GM18909 (cell line): ENCODE measurements around the gene PPP1R37.

ENCODE experiments used
- ATAC-seq: cut with Tn5 transposase; IDR thresholded peaks from one replicate; pipeline ENCODE4 v1.9.1; 2021; ENCODE audit warnings: mild to moderate bottlenecking; ENCODE audit not compliant: unreplicated experiment, poor library complexity

Gene PPP1R37

GRCh38 chr19:45107621-45108150 is 14.7 kb downstream of the PPP1R37 start:
- no peak for ATAC-seq

GRCh38 chr19:45110851-45111266 is 17.9 kb downstream of the PPP1R37 start:
- no peak for ATAC-seq

- ATAC-seq: no peak
Measured at GRCh38 chr19:45112111-45112827, 19.3 kb downstream of the PPP1R37 start.

GRCh38 chr19:45113628-45114027 is 20.6 kb downstream of the PPP1R37 start:
- no peak for ATAC-seq

GRCh38 chr19:45114116-45114515 is 21.1 kb downstream of the PPP1R37 start:
- no peak for ATAC-seq

- ATAC-seq: no peak
Measured at GRCh38 chr19:45115809-45116615, 23.0 kb downstream of the PPP1R37 start.

- ATAC-seq: peak; percentile 38
Measured at GRCh38 chr19:45117167-45117594, 24.2 kb downstream of the PPP1R37 start.

GRCh38 chr19:45117671-45118070 is 24.7 kb downstream of the PPP1R37 start:
- no peak for ATAC-seq

- ATAC-seq: peak; percentile 9
Measured at GRCh38 chr19:45118106-45118505, 25.1 kb downstream of the PPP1R37 start.

- peak; percentile 51 for ATAC-seq
Measured at GRCh38 chr19:45118591-45119355, 25.8 kb downstream of the PPP1R37 start.

- no peak for ATAC-seq
Measured at GRCh38 chr19:45119582-45119981, 26.6 kb downstream of the PPP1R37 start.

GRCh38 chr19:45121827-45122345 is 28.9 kb downstream of the PPP1R37 start:
- no peak for ATAC-seq

- ATAC-seq: no peak
Measured at GRCh38 chr19:45122832-45123231, 29.9 kb downstream of the PPP1R37 start.

- ATAC-seq: no peak
Measured at GRCh38 chr19:45123440-45123850, 30.5 kb downstream of the PPP1R37 start.

GRCh38 chr19:45124021-45124420 is 31.0 kb downstream of the PPP1R37 start:
- ATAC-seq: no peak

- ATAC-seq: no peak
Measured at GRCh38 chr19:45125360-45125759, 32.4 kb downstream of the PPP1R37 start.

- ATAC-seq: peak; percentile 54
Measured at GRCh38 chr19:45125975-45126493, 33.1 kb downstream of the PPP1R37 start.

GRCh38 chr19:45126654-45127053 is 33.7 kb downstream of the PPP1R37 start:
- ATAC-seq: no peak

- no peak for ATAC-seq
Measured at GRCh38 chr19:45128146-45128545, 35.2 kb downstream of the PPP1R37 start.

GRCh38 chr19:45128806-45129205 is 35.8 kb downstream of the PPP1R37 start:
- no peak for ATAC-seq
